Neuronal stem cell (in vitro differentiated cells): ENCODE results near the gene MEGF6.

Experiments
- DNase-seq: peaks from one replicate; pipeline ENCODE4 v3.0.0-alpha.2; 2013; ENCODE audit warnings: low spot score
- H2AFZ ChIP-seq: one replicate; pipeline ENCODE4 v1.6.1; 2013; ENCODE audit warnings: mild to moderate bottlenecking, low read length, inconsistent platforms
- H2AK5ac ChIP-seq: 2 replicates; pipeline ENCODE4 v1.6.1; 2013; ENCODE audit warnings: low read depth, mild to moderate bottlenecking, inconsistent platforms, low read length, moderate library complexity, mixed read lengths
- H2BK120ac ChIP-seq: 2 replicates; pipeline ENCODE4 v1.6.1; 2013; ENCODE audit warnings: low read depth, mild to moderate bottlenecking, inconsistent platforms, low read length, moderate library complexity, mixed read lengths
- H2BK12ac ChIP-seq: one replicate; pipeline ENCODE4 v1.6.1; 2013; ENCODE audit warnings: low read length, inconsistent platforms
- H2BK15ac ChIP-seq: 2 replicates; pipeline ENCODE4 v1.6.1; 2013; ENCODE audit warnings: mild to moderate bottlenecking, low read length, inconsistent platforms, mixed read lengths
- H2BK5ac ChIP-seq: one replicate; pipeline ENCODE4 v1.6.1; 2013; ENCODE audit warnings: inconsistent platforms, mild to moderate bottlenecking, low read length, moderate library complexity
- H3K14ac ChIP-seq: one replicate; pipeline ENCODE4 v1.6.1; 2013; ENCODE audit warnings: low read length, inconsistent platforms
- H3K18ac ChIP-seq: 2 replicates; pipeline ENCODE4 v1.6.1; 2013; ENCODE audit warnings: low read length, inconsistent platforms
- H3K23ac ChIP-seq: 2 replicates; pipeline ENCODE4 v1.6.1; 2013; ENCODE audit warnings: low read depth, mild to moderate bottlenecking, mixed read lengths, low read length, inconsistent platforms; ENCODE audit not compliant: poor library complexity
- H3K27ac ChIP-seq: replicated peaks from 3 replicates; pipeline ENCODE4 v1.5.1; 2013; ENCODE audit warnings: low read length, inconsistent platforms
- H3K27me3 ChIP-seq, 3 experiments: 2 replicates each; pipeline ENCODE4 v1.6.1; 2013; ENCODE audit warnings: low read length in 3 of 3, mild to moderate bottlenecking in 2 of 3, inconsistent platforms in 1 of 3, low read depth in 1 of 3, mixed read lengths in 1 of 3, moderate library complexity in 1 of 3; ENCODE audit not compliant: control insufficient read depth in 3 of 3, insufficient read depth in 3 of 3
- H3K36me3 ChIP-seq, 2 donors: replicated peaks in 1 of 2; 2 replicates each; pipeline ENCODE4 v1.6.1; 2013; ENCODE audit warnings: low read length in 2 of 2; ENCODE audit not compliant: control insufficient read depth in 2 of 2, insufficient read depth in 2 of 2
- H3K4ac ChIP-seq: 2 replicates; pipeline ENCODE4 v1.6.1; 2013; ENCODE audit warnings: inconsistent platforms, mild to moderate bottlenecking, low read length, moderate library complexity
- H3K4me1 ChIP-seq, 2 donors: 1 replicate in 1 of 2; 2 replicates in 1 of 2; pipeline ENCODE4 v1.6.1; 2013; ENCODE audit warnings: low read length in 2 of 2, low read depth in 1 of 2; ENCODE audit not compliant: control insufficient read depth in 2 of 2, insufficient read depth in 1 of 2
- H3K4me2 ChIP-seq: one replicate; pipeline ENCODE4 v1.6.1; 2013; ENCODE audit warnings: mild to moderate bottlenecking, low read length, inconsistent platforms; ENCODE audit not compliant: insufficient read depth, poor library complexity, severe bottlenecking
- H3K4me3 ChIP-seq, 2 donors: 2 replicates each; pipeline ENCODE4 v1.5.1; 2013; ENCODE audit warnings: low read length in 2 of 2, mild to moderate bottlenecking in 2 of 2, inconsistent platforms in 1 of 2, moderate library complexity in 1 of 2
- H3K79me1 ChIP-seq: one replicate; pipeline ENCODE4 v1.6.1; 2013; ENCODE audit warnings: low read depth, mild to moderate bottlenecking, inconsistent platforms, low read length, moderate library complexity
- H3K9ac ChIP-seq: one replicate; pipeline ENCODE4 v1.6.1; 2013; ENCODE audit warnings: mild to moderate bottlenecking, low read depth, low read length, inconsistent platforms; ENCODE audit not compliant: poor library complexity
- H3K9me3 ChIP-seq, 2 donors: replicated peaks in 1 of 2; 2 replicates each; pipeline versions ENCODE3 to v1.6.1; 2013; ENCODE audit warnings: low read length in 2 of 2, mild to moderate bottlenecking in 2 of 2, inconsistent platforms in 1 of 2, low read depth in 1 of 2, mixed read lengths in 1 of 2, moderate library complexity in 1 of 2; ENCODE audit not compliant: control insufficient read depth in 2 of 2, insufficient read depth in 1 of 2
- H4K8ac ChIP-seq: one replicate; pipeline ENCODE4 v1.6.1; 2013; ENCODE audit warnings: low read depth, mild to moderate bottlenecking, inconsistent platforms, low read length, moderate library complexity
- H4K91ac ChIP-seq: one replicate; pipeline ENCODE4 v1.6.1; 2013; ENCODE audit warnings: low read length, low read depth, mild to moderate bottlenecking, inconsistent platforms; ENCODE audit not compliant: poor library complexity
- WGBS, 2 donors: extraction: QIAGEN DNeasy Blood & Tissue Kit; methylation state at CpG; one replicate each; pipeline ENCODE4 v1.1.7; 2013; ENCODE audit warnings: missing lambda C conversion rate in 2 of 2, mixed read lengths in 1 of 2; ENCODE audit not compliant: insufficient read length in 2 of 2, insufficient replicate concordance in 1 of 2; ENCODE audit errors: extremely low coverage in 2 of 2; 5-methylcytosine and 5-hydroxymethylcytosine counted together

Gene MEGF6

DNA sequence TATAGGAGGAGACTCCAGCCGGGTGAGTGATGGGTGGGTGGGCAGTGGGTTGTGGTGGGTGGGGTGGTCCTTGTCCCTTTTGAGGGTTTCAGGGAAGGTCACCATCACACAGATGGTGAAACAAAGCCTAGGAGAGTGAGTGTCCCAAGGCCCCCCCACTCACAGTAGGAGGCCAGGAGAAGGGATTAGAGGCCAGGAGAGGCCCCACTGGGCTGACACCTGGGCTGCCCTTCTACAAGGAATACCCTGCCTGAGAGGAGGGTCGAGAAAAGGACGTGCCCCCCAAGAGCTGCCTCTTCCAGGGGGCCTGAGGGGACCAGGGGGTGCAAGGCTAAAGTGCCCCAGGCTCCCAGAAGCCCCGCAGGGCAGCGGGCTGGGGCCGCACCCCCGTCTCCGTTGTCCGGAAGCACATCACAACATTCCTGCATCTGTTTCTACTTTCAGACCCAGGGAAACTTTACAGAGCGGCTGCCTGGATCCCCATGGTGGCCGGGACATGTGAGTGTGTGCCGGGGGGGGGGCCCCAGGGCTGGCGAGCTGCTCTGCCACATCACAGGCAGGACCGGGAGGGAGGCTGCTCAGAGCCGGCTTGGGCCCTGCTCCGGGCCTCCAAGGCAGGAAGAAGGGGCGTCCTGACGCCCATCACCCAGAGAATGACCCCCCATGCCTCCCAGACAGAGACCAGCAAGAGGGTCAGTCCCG, 88.6 kb downstream of the MEGF6 start:
- DNase-seq = no peak
- peaks cover 7% of the 10 kb centered on the region for H3K79me1 ChIP-seq
- peak overlapping the region; percentile 76 for H3K18ac ChIP-seq

DNA sequence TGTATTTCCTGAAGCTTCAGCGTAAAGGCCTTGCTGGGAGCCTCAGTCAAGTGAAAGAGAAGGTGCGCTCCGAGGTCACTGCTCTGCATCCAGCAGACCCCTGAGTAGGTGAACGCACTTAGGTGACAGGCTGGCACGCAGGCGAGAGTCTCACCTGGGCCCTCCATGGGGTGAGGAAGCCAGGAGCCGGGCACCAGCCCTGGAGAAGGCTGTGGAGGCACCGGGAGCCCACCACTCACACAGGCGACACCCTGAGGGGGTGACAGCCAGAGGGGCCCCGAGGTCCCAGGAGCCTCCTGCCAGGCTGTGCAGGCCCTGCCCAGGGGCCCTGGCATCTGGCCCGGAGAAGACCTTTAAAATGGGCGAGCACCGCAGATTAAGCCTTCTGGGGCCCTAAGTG, 89.2 kb downstream of the MEGF6 start:
- H3K4me3 ChIP-seq = no peak overlapping the region
- no peak overlapping the region for H3K27ac ChIP-seq
- no peak overlapping the region for H3K23ac ChIP-seq
- H2AFZ ChIP-seq = no peak overlapping the region
- peaks cover 0 to 2% (median 0%) of the 10 kb centered on the region in 3 experiments for H3K27me3 ChIP-seq
- no peak overlapping the region for H2BK5ac ChIP-seq
- no peak overlapping the region for H2BK15ac ChIP-seq
- no CpG with 5 or more reads among the region's 13 CpGs for WGBS, 2 donors
- no peak overlapping the region for H3K9ac ChIP-seq
- DNase-seq = no peak
- H3K79me1 ChIP-seq = peaks cover 7% of the 10 kb centered on the region
- no peak overlapping the region for H3K4me2 ChIP-seq
- no peak overlapping the region for H3K14ac ChIP-seq
- no peak overlapping the region for H4K91ac ChIP-seq
- H3K4me1 ChIP-seq = no peaks in the 10 kb centered on the region
- H3K18ac ChIP-seq = no peak overlapping the region
- no peak overlapping the region for H2AK5ac ChIP-seq
- no peaks in the 10 kb centered on the region for H3K36me3 ChIP-seq
- H2BK120ac ChIP-seq = no peak overlapping the region
- no peak overlapping the region for H4K8ac ChIP-seq
- no peak overlapping the region for H3K4ac ChIP-seq
- no peak overlapping the region for H2BK12ac ChIP-seq
- no peaks in the 10 kb centered on the region for H3K9me3 ChIP-seq

More for the DNA sequence above, 88.6 kb downstream of the MEGF6 start:
- Histone ChIP-seq H3K9me3 (no peaks in the 10 kb centered on the region), H3K4me2 (no peak overlapping the region), H3K9ac (no peak overlapping the region), H2BK12ac (no peak overlapping the region), H3K4ac (no peak overlapping the region), H2BK15ac (no peak overlapping the region), H3K27ac (no peak overlapping the region), H3K27me3 (peaks cover 0 to 2% (median 0%) of the 10 kb centered on the region in 3 experiments), H2AFZ (no peak overlapping the region), H3K23ac (peak overlapping the region; percentile 55), H4K91ac (no peak overlapping the region), H3K14ac (peak overlapping the region; percentile 89), H4K8ac (no peak overlapping the region), H3K4me3 (no peak overlapping the region), H2BK120ac (no peak overlapping the region), H3K4me1 (no peaks in the 10 kb centered on the region), H2BK5ac (no peak overlapping the region), H2AK5ac (no peak overlapping the region), H3K36me3 (no peaks in the 10 kb centered on the region)
- WGBS, 2 donors = no CpG with 5 or more reads among the region's 19 CpGs

DNA sequence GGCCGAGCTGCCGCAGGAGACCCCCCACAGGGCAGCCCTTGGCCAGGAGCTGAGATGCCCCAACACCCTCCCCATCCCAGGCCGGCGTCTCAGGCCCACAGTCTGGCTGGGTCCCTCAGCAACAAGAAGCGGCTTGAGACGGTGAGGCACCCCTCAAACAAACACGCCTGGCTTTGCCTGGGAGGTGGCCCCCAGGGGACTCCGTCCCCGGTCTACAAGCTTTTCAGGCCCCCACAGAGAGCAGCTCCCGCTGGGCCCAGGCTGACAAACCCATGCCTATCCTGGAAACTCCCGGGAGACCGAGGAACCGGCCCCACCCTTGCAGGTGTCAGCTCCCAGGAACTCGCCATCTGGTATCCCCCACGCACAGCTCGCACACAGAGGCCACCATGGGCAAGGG, 89.9 kb downstream of the MEGF6 start:
- Histone ChIP-seq H4K8ac (no peak overlapping the region), H2AK5ac (no peak overlapping the region), H3K9me3 (no peaks in the 10 kb centered on the region), H4K91ac (no peak overlapping the region), H3K79me1 (peaks cover 7% of the 10 kb centered on the region), H2AFZ (no peak overlapping the region), H3K18ac (no peak overlapping the region), H3K4me2 (no peak overlapping the region), H2BK12ac (no peak overlapping the region), H3K4me1 (no peaks in the 10 kb centered on the region), H2BK5ac (peak overlapping the region; percentile 66), H3K4me3 (no peak overlapping the region), H3K36me3 (no peaks in the 10 kb centered on the region), H3K9ac (no peak overlapping the region), H2BK120ac (no peak overlapping the region), H3K4ac (no peak overlapping the region), H3K27ac (no peak overlapping the region), H2BK15ac (no peak overlapping the region), H3K27me3 (peaks cover 0 to 2% (median 0%) of the 10 kb centered on the region in 3 experiments), H3K14ac (peak overlapping the region; percentile 38), H3K23ac (no peak overlapping the region)
- WGBS, 2 donors = no CpG with 5 or more reads among the region's 16 CpGs
- DNase-seq = no peak

DNA sequence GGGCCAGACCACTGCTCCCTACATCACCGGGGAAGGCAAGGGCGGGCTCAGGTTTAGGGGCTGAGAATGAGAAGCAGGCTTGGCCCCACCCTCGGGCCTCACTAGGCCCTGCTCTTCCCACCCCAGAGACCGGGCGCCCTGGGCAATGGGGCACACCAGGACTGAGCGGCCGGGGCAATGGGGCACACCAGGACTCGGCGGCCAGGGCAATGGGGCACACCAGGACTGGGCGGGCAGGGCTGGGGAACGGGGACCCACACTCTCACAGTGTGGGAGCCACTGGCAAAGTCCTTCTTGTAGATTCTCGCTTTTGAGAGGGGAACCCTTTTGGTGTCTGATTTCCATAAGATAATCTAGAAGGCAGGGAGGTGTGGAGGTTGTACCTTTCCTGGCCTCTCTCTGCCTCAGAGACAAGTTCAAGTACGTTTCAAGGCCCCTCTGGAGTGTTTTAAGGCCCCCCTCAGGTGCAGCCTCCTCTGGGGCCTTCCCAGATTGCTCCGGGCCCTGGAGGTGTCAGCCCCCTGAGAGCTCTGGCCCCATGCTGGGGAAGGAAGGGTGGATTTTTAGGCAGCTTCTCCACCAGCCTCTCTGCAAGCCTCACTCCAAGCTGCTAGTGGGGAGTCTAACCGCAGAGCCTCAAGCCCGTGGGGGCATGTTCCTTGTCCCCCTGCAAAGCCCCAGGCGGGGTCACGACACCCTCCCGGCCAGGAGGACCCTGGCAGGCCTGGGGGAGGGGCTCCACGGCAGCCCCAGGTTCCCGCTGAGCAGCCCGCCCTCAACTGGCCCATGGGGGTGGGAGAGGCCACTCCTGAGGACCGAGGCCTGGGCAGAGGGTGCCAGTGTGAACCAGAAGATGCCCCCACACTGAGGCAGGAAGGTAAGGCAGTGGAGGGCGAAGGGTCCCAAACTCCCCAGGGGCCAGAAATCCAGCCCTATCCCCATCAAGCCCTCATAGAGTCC, 90.6 kb downstream of the MEGF6 start:
- WGBS, 2 donors = no CpG with 5 or more reads among the region's 24 CpGs

More for the DNA sequence above, 90.6 kb downstream of the MEGF6 start:
- H3K23ac ChIP-seq = peak overlapping the region; percentile 95
- no peak overlapping the region for H3K4me2 ChIP-seq
- no peaks in the 10 kb centered on the region for H3K36me3 ChIP-seq
- no peak overlapping the region for H4K8ac ChIP-seq
- no peak overlapping the region for H3K27ac ChIP-seq
- DNase-seq = no peak
- H3K14ac ChIP-seq = peak overlapping the region; percentile 38
- no peak overlapping the region for H2BK120ac ChIP-seq
- H3K79me1 ChIP-seq = peaks cover 6% of the 10 kb centered on the region
- H3K4ac ChIP-seq = no peak overlapping the region
- no peak overlapping the region for H4K91ac ChIP-seq
- no peaks in the 10 kb centered on the region for H3K4me1 ChIP-seq
- H2BK15ac ChIP-seq = no peak overlapping the region
- H3K4me3 ChIP-seq = no peak overlapping the region
- no peak overlapping the region for H3K9ac ChIP-seq
- peak overlapping the region; percentile 66 for H2BK5ac ChIP-seq
- H2AK5ac ChIP-seq = no peak overlapping the region
- H2BK12ac ChIP-seq = peak overlapping the region; percentile 41
- no peak overlapping the region for H2AFZ ChIP-seq
- H3K27me3 ChIP-seq = peaks cover 0 to 2% (median 0%) of the 10 kb centered on the region in 3 experiments
- H3K9me3 ChIP-seq = no peaks in the 10 kb centered on the region
- H3K18ac ChIP-seq = no peak overlapping the region
